HG02885 (cell line): ENCODE data around the gene SFI1.
"Not testable (repeated sequence)": the region's sequence is repeated elsewhere in the genome, so short reads cannot be mapped to it uniquely, and the experiment has no call there.

Experiments
- ATAC-seq: cut with Tn5 transposase; IDR thresholded peaks from one replicate; pipeline ENCODE4 v1.9.1; 2021; ENCODE audit warnings: mild to moderate bottlenecking; ENCODE audit not compliant: unreplicated experiment, poor library complexity

SFI1 gene

GRCh38 chr22:31654408-31654807 is 158.1 kb downstream of the SFI1 start:
- ATAC-seq = no peak

- no peak for ATAC-seq
These were observed 162.9 kb downstream of the SFI1 start for GRCh38 chr22:31659246-31659645.

- ATAC-seq = not testable (repeated sequence)
These were observed 164.6 kb downstream of the SFI1 start for GRCh38 chr22:31660860-31661341.

GRCh38 chr22:31661851-31662667 is 165.7 kb downstream of the SFI1 start, which contains the start of gene PISD:
Gene PISD, minus strand, starts transcription at chr22:31662215. Its CDS starts 7 bp downstream, at chr22:31662208.
- ATAC-seq = peak; percentile 90

- ATAC-seq = no peak
These were observed 166.3 kb downstream of the SFI1 start for GRCh38 chr22:31662668-31663037.
